ENCODE results near the gene CEP57L1. TPM values are rescaled to one million over a fixed set of nuclear protein-coding genes. Genes with fewer than 3 reads are reported as not detected.
"Not testable (repeated sequence)": the region's sequence is repeated elsewhere in the genome, so short reads cannot be mapped to it uniquely, and the experiment has no call there.

CEP57L1 gene
- total RNA-seq, 2 donors from 2014 or later = 14.4 to 16.3 TPM

GRCh38 chr6:109096208-109096607, 901 bp downstream of the CEP57L1 start:
- DNase-seq (ENCODE audit: low spot score) = no peak
- intact Hi-C loops (cut with DNase I) = no loop called here

GRCh38 chr6:109097661-109098060, 2.4 kb downstream of the CEP57L1 start:
- DNase-seq (ENCODE audit: low spot score) = no peak
- intact Hi-C loops (cut with DNase I) = no loop called here

- intact Hi-C loops (cut with DNase I) = no loop called here
- DNase-seq (ENCODE audit: low spot score) = no peak
These were observed 7.5 kb downstream of the CEP57L1 start for GRCh38 chr6:109102762-109103161.

GRCh38 chr6:109103942-109104341, 8.6 kb downstream of the CEP57L1 start:
- intact Hi-C loops (cut with DNase I) = no loop called here
- DNase-seq (ENCODE audit: low spot score) = no peak

- no peak for DNase-seq (ENCODE audit: low spot score)
- intact Hi-C loops (cut with DNase I) = no loop called here
These were observed 9.2 kb downstream of the CEP57L1 start for GRCh38 chr6:109104512-109104911.

- DNase-seq (ENCODE audit: low spot score) = no peak
- intact Hi-C loops (cut with DNase I) = no loop called here
These were observed 10.4 kb downstream of the CEP57L1 start for GRCh38 chr6:109105681-109106080.

- intact Hi-C loops (cut with DNase I) = not testable (repeated sequence)
These were observed 14.4 kb downstream of the CEP57L1 start for GRCh38 chr6:109109663-109110062.

GRCh38 chr6:109112663-109113062, 17.4 kb downstream of the CEP57L1 start:
- DNase-seq (ENCODE audit: low spot score); intact Hi-C loops (cut with DNase I): not testable (repeated sequence)

More at GRCh38 chr6:109109663-109110062, 14.4 kb downstream of the CEP57L1 start:
- DNase-seq (ENCODE audit: low spot score) = not testable (repeated sequence)

- intact Hi-C loops (cut with DNase I) = no loop called here
- DNase-seq (ENCODE audit: low spot score) = no peak
These were observed 22.2 kb downstream of the CEP57L1 start for GRCh38 chr6:109117346-109118035.

- intact Hi-C loops (cut with DNase I) = no loop called here
- DNase-seq (ENCODE audit: low spot score) = no peak
These were observed 23.0 kb downstream of the CEP57L1 start for GRCh38 chr6:109118337-109118736.

- DNase-seq (ENCODE audit: low spot score) = no peak
- intact Hi-C loops (cut with DNase I) = no loop called here
These were observed 23.6 kb downstream of the CEP57L1 start for GRCh38 chr6:109118871-109119354.

GRCh38 chr6:109121411-109121810, 26.1 kb downstream of the CEP57L1 start:
- DNase-seq (ENCODE audit: low spot score) = no peak
- intact Hi-C loops (cut with DNase I) = no loop called here

- DNase-seq (ENCODE audit: low spot score) = no peak
- intact Hi-C loops (cut with DNase I) = no loop called here
These were observed 28.9 kb downstream of the CEP57L1 start for GRCh38 chr6:109124219-109124618.

GRCh38 chr6:109125504-109125903, 30.2 kb downstream of the CEP57L1 start:
- no peak for DNase-seq (ENCODE audit: low spot score)
- intact Hi-C loops (cut with DNase I) = no loop called here

GRCh38 chr6:109130065-109130464, 34.8 kb downstream of the CEP57L1 start:
- intact Hi-C loops (cut with DNase I) = no loop called here

GRCh38 chr6:109135600-109135999, 40.3 kb downstream of the CEP57L1 start:
- intact Hi-C loops (cut with DNase I); DNase-seq (ENCODE audit: low spot score): not testable (repeated sequence)

More at GRCh38 chr6:109130065-109130464, 34.8 kb downstream of the CEP57L1 start:
- no peak for DNase-seq (ENCODE audit: low spot score)

- DNase-seq (ENCODE audit: low spot score); intact Hi-C loops (cut with DNase I): not testable (repeated sequence)
These were observed 40.7 kb downstream of the CEP57L1 start for GRCh38 chr6:109136039-109136438.

- DNase-seq (ENCODE audit: low spot score); intact Hi-C loops (cut with DNase I): not testable (repeated sequence)
These were observed 41.2 kb downstream of the CEP57L1 start for GRCh38 chr6:109136530-109136929.

GRCh38 chr6:109139109-109139508, 43.8 kb downstream of the CEP57L1 start:
- no peak for DNase-seq (ENCODE audit: low spot score)
- intact Hi-C loops (cut with DNase I) = no loop called here

GRCh38 chr6:109142067-109142466, 46.8 kb downstream of the CEP57L1 start:
- DNase-seq (ENCODE audit: low spot score); intact Hi-C loops (cut with DNase I): not testable (repeated sequence)

- intact Hi-C loops (cut with DNase I) = no loop called here
- no peak for DNase-seq (ENCODE audit: low spot score)
These were observed 47.9 kb downstream of the CEP57L1 start for GRCh38 chr6:109143191-109143590.
